Measurements from ENCODE around the gene MRPL52.

MRPL52 gene

DNA sequence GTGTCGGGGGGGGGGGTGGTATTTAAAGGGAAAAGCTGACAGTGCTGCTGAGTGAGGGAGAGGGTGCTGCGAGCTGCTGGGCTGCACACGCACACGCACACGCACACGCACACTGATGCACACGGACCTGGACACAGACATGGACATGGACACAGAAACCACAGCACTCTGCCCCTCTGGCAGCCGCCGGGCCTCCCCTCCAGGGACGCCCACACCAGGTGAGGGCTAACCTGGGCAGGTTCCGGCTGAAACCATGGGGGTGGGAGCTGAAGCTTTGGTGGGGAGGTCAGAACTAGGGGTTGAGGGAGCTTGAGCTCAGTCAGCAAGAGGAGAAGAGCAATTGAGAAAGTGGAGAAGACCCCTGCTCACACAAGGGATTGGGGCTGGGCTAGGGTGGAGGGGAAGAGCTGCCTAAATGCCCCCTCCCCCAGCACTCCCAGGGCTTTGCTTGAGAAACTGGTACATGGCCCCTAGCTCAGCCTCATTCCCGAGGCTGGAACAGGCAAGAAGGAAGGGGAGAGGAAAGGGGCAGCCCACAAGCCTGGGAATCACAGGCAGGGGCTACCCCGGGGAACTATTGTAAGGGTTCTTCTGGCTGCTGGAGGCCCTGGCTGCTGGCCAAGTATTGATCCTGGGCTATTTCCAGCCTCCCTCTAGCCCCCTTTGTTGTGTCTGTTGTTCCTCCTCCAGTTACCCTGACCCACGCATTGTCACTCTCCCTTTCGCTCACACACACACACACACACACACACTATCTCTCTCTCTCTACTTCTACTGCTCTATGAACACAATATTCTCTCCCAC is 53.7 kb downstream of the MRPL52 start, which contains the start of gene REM2:
Gene REM2 (plus strand): TSS at position 50 of the 804 bp plus-strand sequence. CDS start 66 bp downstream, at position 116.
- peaks cover 11% of the 10 kb centered on the region for H3K36me3 ChIP-seq (ENCODE audit: control insufficient read depth, insufficient read depth, low read length)
- no peak within 1 kb of the TSS for H3K4me3 ChIP-seq (ENCODE audit: insufficient read depth, low read depth, low read length, poor library complexity, severe bottlenecking)
- no peaks in the 10 kb centered on the region for H3K27me3 ChIP-seq (replicated peaks; ENCODE audit: control insufficient read depth, insufficient read depth, low read length, poor library complexity, severe bottlenecking)
- peaks cover 19% of the 10 kb centered on the region for H3K4me1 ChIP-seq (ENCODE audit: control insufficient read depth, insufficient read depth, low read length, poor library complexity, severe bottlenecking)
- no peak for DNase-seq
- no peak within 1 kb of the TSS for H3K27ac ChIP-seq (ENCODE audit: insufficient read depth, low read length, poor library complexity, severe bottlenecking)
- H3K9me3 ChIP-seq (ENCODE audit: control insufficient read depth, low read length), result no peaks in the 10 kb centered on the region

DNA sequence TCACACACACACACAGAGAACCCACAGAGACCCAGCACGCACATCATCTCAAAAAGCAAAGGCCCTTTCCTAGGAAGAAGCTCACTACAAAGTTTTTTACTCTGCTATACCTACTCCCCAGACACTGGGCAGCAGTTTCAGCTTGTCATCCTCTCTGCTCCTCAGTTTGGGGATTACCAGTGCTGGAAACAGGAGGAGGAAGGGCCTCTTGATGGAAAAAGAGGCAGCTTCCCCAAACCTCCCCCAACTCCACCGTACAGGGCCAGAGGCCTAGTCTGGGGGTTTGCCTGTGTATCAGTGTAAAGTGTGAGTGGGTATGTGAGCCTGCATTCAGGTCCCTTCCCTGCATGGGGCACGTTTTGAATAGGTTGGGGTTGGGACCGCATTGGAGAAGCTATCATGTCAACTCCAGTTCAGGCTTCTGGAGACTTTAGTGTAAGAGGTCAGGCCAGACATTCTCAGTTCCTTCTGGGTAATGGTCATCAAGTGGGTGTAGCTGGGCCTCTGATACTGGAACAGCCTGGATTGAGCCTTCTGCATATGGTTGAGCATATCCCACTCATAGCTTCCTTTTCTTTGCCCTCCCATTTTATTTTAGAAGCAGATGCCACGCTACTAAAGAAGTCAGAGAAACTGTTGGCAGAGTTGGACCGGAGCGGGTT is 54.5 kb downstream of the MRPL52 start:
- no peaks in the 10 kb centered on the region for H3K27me3 ChIP-seq (replicated peaks; ENCODE audit: control insufficient read depth, insufficient read depth, low read length, poor library complexity, severe bottlenecking)
- no peaks in the 10 kb centered on the region for H3K9me3 ChIP-seq (ENCODE audit: control insufficient read depth, low read length)
- H3K27ac ChIP-seq (ENCODE audit: insufficient read depth, low read length, poor library complexity, severe bottlenecking), result no peak overlapping the region
- peaks cover 22% of the 10 kb centered on the region for H3K4me1 ChIP-seq (ENCODE audit: control insufficient read depth, insufficient read depth, low read length, poor library complexity, severe bottlenecking)
- H3K36me3 ChIP-seq (ENCODE audit: control insufficient read depth, insufficient read depth, low read length), result peaks cover 4% of the 10 kb centered on the region
- DNase-seq, result no peak
- no peak overlapping the region for H3K4me3 ChIP-seq (ENCODE audit: insufficient read depth, low read depth, low read length, poor library complexity, severe bottlenecking)
